22Rv1 (cell line): ENCODE data around the gene RABGGTA.

Experiments used
- CTCF ChIP-seq: fragments of 450-650 bp; IDR thresholded peaks from 2 replicates; pipeline ENCODE4 v1.5.1; 2017; ENCODE audit warnings: mild to moderate bottlenecking
- ZFX ChIP-seq: fragments of 450-650 bp; IDR thresholded peaks from 2 replicates; pipeline ENCODE4 v1.6.1; 2017; ENCODE audit warnings: antibody characterized with exemption, borderline replicate concordance

DNA sequence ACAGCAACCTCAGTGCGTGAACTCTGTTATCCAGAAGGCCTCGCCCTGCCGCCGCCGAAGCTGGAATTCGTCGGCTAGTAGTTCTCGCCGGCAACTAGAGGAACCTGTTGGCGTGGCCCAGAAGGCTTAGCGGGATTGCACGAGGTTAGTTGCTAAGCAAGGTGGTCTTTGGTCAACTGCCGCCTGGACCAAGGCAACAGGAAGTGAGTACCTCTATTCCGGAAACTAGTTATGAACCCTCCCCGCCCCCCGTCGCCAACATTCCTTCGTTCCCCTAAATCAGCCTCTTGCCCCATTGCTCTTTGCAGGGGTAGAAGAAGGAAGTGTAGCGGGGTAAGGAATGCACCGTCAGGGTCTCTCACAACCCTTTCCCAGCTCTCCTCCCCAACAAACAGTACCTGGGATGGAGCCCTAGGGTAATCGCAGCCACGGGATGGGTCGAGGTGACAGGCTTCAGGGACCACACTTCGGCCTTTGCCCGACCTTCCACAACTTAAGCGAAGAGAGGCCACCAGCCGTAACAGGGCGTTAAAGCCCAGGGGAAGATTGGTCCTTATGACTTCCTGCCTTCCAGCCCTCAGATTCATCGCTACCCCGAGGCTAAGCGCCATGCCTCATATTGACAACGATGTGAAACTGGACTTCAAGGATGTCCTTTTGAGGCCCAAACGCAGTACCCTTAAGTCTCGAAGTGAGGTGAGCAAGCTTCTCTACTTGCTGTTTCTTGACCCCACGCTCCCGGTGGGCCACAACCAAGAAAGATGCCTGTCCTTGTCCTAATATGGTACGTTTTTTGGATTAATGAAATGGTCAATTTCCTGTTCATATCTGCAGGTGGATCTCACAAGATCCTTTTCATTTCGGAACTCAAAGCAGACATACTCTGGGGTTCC, 38.5 kb downstream of the RABGGTA start, which contains the start of gene GMPR2:
- TF ChIP-seq CTCF (no peak), ZFX (no peak)
